HCT116 (cell line): ENCODE results near the gene HIPK2. TPM values are rescaled to one million over a fixed set of nuclear protein-coding genes. Genes with fewer than 3 reads are reported as not detected.

Experiments
- ATAC-seq: fragments of 200-7000 bp; cut with Tn5 transposase; 2 replicates; pipeline ENCODE4 v1.9.1; 2020; ENCODE audit warnings: mild to moderate bottlenecking, moderate library complexity
- BruUV-seq: library from RNA; stranded (reverse); fragments of 400-500 nt; replicated peaks from 2 replicates; lab custom pipeline; 2021; lab: Mats Ljungman, UMichigan
- CTCF ChIA-PET: fragments of 300-600 bp; sonication (Branson Sonifier 250); formaldehyde crosslinking; loops from one replicate; lab custom pipeline; 2021; ENCODE audit warnings: antibody characterized with exemption; lab: Charles Lee
- POLR2A ChIA-PET: fragments of 300-600, 350-600 bp; sonication (Branson Sonifier 250); formaldehyde crosslinking; loops from one replicate; lab custom pipeline; 2021; ENCODE audit warnings: antibody characterized with exemption; lab: Charles Lee
- RAD21 ChIA-PET, 2 experiments: fragments of 300-600 bp; sonication (Branson Sonifier 250); formaldehyde crosslinking; loops; one replicate each; lab custom pipeline; 2023; ENCODE audit warnings: low total read pairs in 2 of 2; ENCODE audit not compliant: uncharacterized antibody in 2 of 2, unreplicated experiment in 2 of 2, low non-redundant PET in 1 of 2; lab: Charles Lee
- DNase-seq: peaks from one replicate; pipeline ENCODE4 v3.0.0-alpha.2; 2010; ENCODE audit warnings: low read depth, low spot score
- H2AFZ ChIP-seq: fragments of 200-600 bp; shearing (Covaris generic), sonication (generic); 2 replicates; pipeline ENCODE4 v1.6.1; 2017; ENCODE audit warnings: low read depth, mixed run types, mixed read lengths, antibody characterized with exemption, low read length; ENCODE audit not compliant: poor library complexity, severe bottlenecking
- H3K27ac ChIP-seq: 2 replicates; pipeline ENCODE4 v1.5.1; 2012; ENCODE audit warnings: low read depth, low read length
- H3K27me3 ChIP-seq: fragments of 200-600 bp; sonication (generic); 2 replicates; pipeline ENCODE4 v1.6.1; 2016; ENCODE audit warnings: mixed run types, low read length, mixed read lengths; ENCODE audit not compliant: insufficient read depth
- H3K36me3 ChIP-seq, 2 experiments: fragments of 200-500 bp in 1 of 2; fragments of 200-600 bp in 1 of 2; sonication (Bioruptor generic) in 1 of 2; sonication (generic) in 1 of 2; 2 replicates each; pipeline versions ENCODE4 v1.5.1 to v1.6.1; 2014 to 2016; ENCODE audit warnings: low read length in 2 of 2, inconsistent platforms in 1 of 2, mixed read lengths in 1 of 2, mixed run types in 1 of 2; ENCODE audit not compliant: insufficient read depth in 2 of 2, control insufficient read depth in 1 of 2
- H3K4me1 ChIP-seq, 2 experiments: fragments of 200-600 bp in 1 of 2; sonication (generic) in 1 of 2; 2 replicates each; pipeline versions ENCODE4 v1.5.1 to v1.6.1; 2012 to 2017; ENCODE audit warnings: low read length in 2 of 2, inconsistent platforms in 1 of 2, mild to moderate bottlenecking in 1 of 2, mixed read lengths in 1 of 2, mixed run types in 1 of 2, moderate library complexity in 1 of 2; ENCODE audit not compliant: insufficient read depth in 2 of 2, control insufficient read depth in 1 of 2
- H3K4me2 ChIP-seq: fragments of 200-600 bp; sonication (generic); 2 replicates; pipeline ENCODE4 v1.6.1; 2017; ENCODE audit warnings: mixed run types, low read length, mixed read lengths
- H3K4me3 ChIP-seq, 2 experiments: fragments of 200-600 bp in 1 of 2; sonication (generic) in 1 of 2; replicated peaks in 1 of 2; 2 replicates each; pipeline ENCODE4 v1.5.1; 2011 to 2016; ENCODE audit warnings: low read length in 2 of 2, control low read depth in 1 of 2, low read depth in 1 of 2, mild to moderate bottlenecking in 1 of 2, mixed read lengths in 1 of 2, mixed run types in 1 of 2
- H3K79me2 ChIP-seq: fragments of 200-600 bp; sonication (generic); 2 replicates; pipeline ENCODE4 v1.6.1; 2017; ENCODE audit warnings: mild to moderate bottlenecking, mixed run types, low read length, moderate library complexity, mixed read lengths; ENCODE audit not compliant: insufficient read depth
- H3K9ac ChIP-seq: fragments of 200-600 bp; sonication (generic); 2 replicates; pipeline ENCODE4 v1.6.1; 2016; ENCODE audit warnings: low read length, mixed read lengths
- H3K9me2 ChIP-seq: fragments of 200-600 bp; sonication (generic), shearing (Covaris generic); 2 replicates; pipeline ENCODE4 v1.6.1; 2017; ENCODE audit warnings: mixed run types, mild to moderate bottlenecking, moderate library complexity; ENCODE audit not compliant: insufficient read depth
- H3K9me3 ChIP-seq, 2 experiments: fragments of 200-500 bp in 1 of 2; fragments of 200-600 bp in 1 of 2; sonication (Bioruptor generic) in 1 of 2; sonication (generic) in 1 of 2; 2 replicates each; pipeline ENCODE4 v1.6.1; 2014 to 2017; ENCODE audit warnings: low read length in 2 of 2, mixed read lengths in 2 of 2, inconsistent platforms in 1 of 2, low read depth in 1 of 2, mild to moderate bottlenecking in 1 of 2, mixed run types in 1 of 2, moderate library complexity in 1 of 2; ENCODE audit not compliant: control insufficient read depth in 1 of 2, insufficient read depth in 1 of 2
- H4K20me1 ChIP-seq: fragments of 200-600 bp; sonication (generic), shearing (Covaris generic); 2 replicates; pipeline ENCODE4 v1.6.1; 2017; ENCODE audit warnings: mixed run types, mild to moderate bottlenecking, moderate library complexity; ENCODE audit not compliant: insufficient read depth
- CBX3 ChIP-seq: IDR thresholded peaks from 2 replicates; pipeline ENCODE4 v1.6.1; 2012; ENCODE audit warnings: low read depth
- EGR1 ChIP-seq: IDR thresholded peaks from 2 replicates; pipeline ENCODE4 v1.6.1; 2012; ENCODE audit warnings: low read depth
- EZH2 ChIP-seq: fragments of 200-600 bp; sonication (generic); IDR thresholded peaks from 2 replicates; pipeline ENCODE4 v1.6.1; 2017; ENCODE audit warnings: antibody characterized with exemption, mixed run types
- EZH2phosphoT487 ChIP-seq: fragments of 200-600 bp; IDR thresholded peaks from 2 replicates; pipeline ENCODE4 v1.6.1; 2018; ENCODE audit warnings: antibody characterized with exemption, borderline replicate concordance
- SP1 ChIP-seq: IDR thresholded peaks from 2 replicates; pipeline ENCODE4 v1.6.1; 2012; ENCODE audit warnings: low read depth
- TCF7L2 ChIP-seq: IDR thresholded peaks from 2 replicates; pipeline ENCODE4 v1.7.0; 2011; ENCODE audit warnings: borderline replicate concordance, inconsistent platforms; ENCODE audit not compliant: insufficient read depth, insufficient read length; ENCODE audit errors: extremely low read depth
- intact Hi-C: fragments of 100-400 bp; cut with micrococcal nuclease; formaldehyde crosslinking; loops from 2 replicates; pipeline ENCODE4 v1.10.0; 2022
- total RNA-seq: library from RNA; stranded (reverse); gene quantifications from one replicate; pipeline ENCODE4 v1.2.1, GENCODE V29; 2021; ENCODE audit not compliant: unreplicated experiment
- TF ChIP-seq, protein P1 (sequence below): IDR thresholded peaks from 2 replicates; pipeline ENCODE4 v1.6.1; 2012
- TF ChIP-seq, protein P2 (sequence below): IDR thresholded peaks from 2 replicates; pipeline ENCODE4 v1.6.1; 2011; ENCODE audit warnings: mild to moderate bottlenecking, low read length, moderate library complexity; ENCODE audit not compliant: insufficient replicate concordance; ENCODE audit errors: extremely low read depth
- TF ChIP-seq, protein P3 (sequence below): IDR thresholded peaks from 2 replicates; pipeline ENCODE4 v1.6.1; 2012

HIPK2 gene
- total RNA-seq, 1 experiment from 2014 or later: 49.5 TPM

DNA sequence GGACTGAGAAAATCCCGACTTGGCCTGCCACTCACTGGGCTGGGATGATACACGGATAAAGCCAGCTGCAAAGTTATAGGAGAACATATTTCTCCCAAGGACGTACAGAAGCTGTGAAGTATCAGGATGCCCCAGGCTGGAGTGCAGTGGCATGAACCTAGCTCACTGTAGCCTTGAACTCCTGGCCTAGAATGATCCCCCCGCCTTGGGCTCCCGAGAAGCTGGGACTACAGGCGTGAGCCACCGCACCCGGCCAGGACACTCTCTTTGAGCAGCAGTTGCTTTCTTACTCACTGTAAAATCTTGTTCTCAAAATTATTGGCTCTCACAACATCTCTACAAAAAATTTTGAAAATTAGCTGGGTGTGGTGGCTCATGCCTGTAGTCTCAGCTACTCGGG is 203.9 kb downstream of the HIPK2 start:
- ChIA-PET POLR2A (no interaction called here), CTCF (no interaction called here), RAD21 (no interaction called here)
- Histone ChIP-seq H3K27me3 (no peaks in the 10 kb centered on the region), H3K27ac (no peak overlapping the region), H3K4me1 (no peaks in the 10 kb centered on the region)
- TF ChIP-seq TCF7L2: no peak
- TF ChIP-seq EZH2phosphoT487: no peak
- no peak for TF ChIP-seq SP1
- TF ChIP-seq, protein P1, sequence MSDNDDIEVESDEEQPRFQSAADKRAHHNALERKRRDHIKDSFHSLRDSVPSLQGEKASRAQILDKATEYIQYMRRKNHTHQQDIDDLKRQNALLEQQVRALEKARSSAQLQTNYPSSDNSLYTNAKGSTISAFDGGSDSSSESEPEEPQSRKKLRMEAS: no peak
- TF ChIP-seq EGR1: no peak
- no peak for TF ChIP-seq EZH2
- TF ChIP-seq, protein P2, sequence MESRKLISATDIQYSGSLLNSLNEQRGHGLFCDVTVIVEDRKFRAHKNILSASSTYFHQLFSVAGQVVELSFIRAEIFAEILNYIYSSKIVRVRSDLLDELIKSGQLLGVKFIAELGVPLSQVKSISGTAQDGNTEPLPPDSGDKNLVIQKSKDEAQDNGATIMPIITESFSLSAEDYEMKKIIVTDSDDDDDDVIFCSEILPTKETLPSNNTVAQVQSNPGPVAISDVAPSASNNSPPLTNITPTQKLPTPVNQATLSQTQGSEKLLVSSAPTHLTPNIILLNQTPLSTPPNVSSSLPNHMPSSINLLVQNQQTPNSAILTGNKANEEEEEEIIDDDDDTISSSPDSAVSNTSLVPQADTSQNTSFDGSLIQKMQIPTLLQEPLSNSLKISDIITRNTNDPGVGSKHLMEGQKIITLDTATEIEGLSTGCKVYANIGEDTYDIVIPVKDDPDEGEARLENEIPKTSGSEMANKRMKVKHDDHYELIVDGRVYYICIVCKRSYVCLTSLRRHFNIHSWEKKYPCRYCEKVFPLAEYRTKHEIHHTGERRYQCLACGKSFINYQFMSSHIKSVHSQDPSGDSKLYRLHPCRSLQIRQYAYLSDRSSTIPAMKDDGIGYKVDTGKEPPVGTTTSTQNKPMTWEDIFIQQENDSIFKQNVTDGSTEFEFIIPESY: no peak
- TF ChIP-seq, protein P3, sequence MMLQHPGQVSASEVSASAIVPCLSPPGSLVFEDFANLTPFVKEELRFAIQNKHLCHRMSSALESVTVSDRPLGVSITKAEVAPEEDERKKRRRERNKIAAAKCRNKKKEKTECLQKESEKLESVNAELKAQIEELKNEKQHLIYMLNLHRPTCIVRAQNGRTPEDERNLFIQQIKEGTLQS: no peak
- TF ChIP-seq CBX3: no peak
- TF ChIP-seq, all 23 proteins: peak for 0
- no peaks in the 10 kb centered on the region for H3K79me2 ChIP-seq
- no peak overlapping the region for H3K9ac ChIP-seq
- H4K20me1 ChIP-seq: no peaks in the 10 kb centered on the region
- intact Hi-C loops: no loop called here
- no peaks in the 10 kb centered on the region for H3K9me2 ChIP-seq
- H3K4me3 ChIP-seq: no peak overlapping the region
- H2AFZ ChIP-seq: no peak overlapping the region
- no peaks in the 10 kb centered on the region for H3K9me3 ChIP-seq
- DNase-seq (no peak), ATAC-seq (no peak)
- no TSS peak for BruUV-seq
- H3K36me3 ChIP-seq: no peaks in the 10 kb centered on the region; a peak in 1 of 4 replicates
- H3K4me2 ChIP-seq: no peak overlapping the region
